Mucosa of stomach (tissue), 1 donor: ENCODE data around the gene CTCFL.

Experiments
- H3K27me3 ChIP-seq: one replicate; pipeline ENCODE4 v1.7.0; 2013; ENCODE audit warnings: mild to moderate bottlenecking, low read length; ENCODE audit not compliant: control insufficient read depth, insufficient read depth
- H3K36me3 ChIP-seq: one replicate; pipeline ENCODE4 v1.7.0; 2013; ENCODE audit warnings: low read length; ENCODE audit not compliant: control insufficient read depth, insufficient read depth
- H3K4me1 ChIP-seq: one replicate; pipeline ENCODE4 v1.7.0; 2013; ENCODE audit warnings: mild to moderate bottlenecking, low read length; ENCODE audit not compliant: control insufficient read depth, insufficient read depth
- H3K4me3 ChIP-seq: one replicate; pipeline ENCODE4 v1.7.0; 2013; ENCODE audit warnings: low read length
- H3K9ac ChIP-seq: one replicate; pipeline ENCODE4 v1.7.0; 2013; ENCODE audit warnings: mild to moderate bottlenecking, low read length, moderate library complexity
- H3K9me3 ChIP-seq: one replicate; pipeline ENCODE4 v1.7.0; 2013; ENCODE audit warnings: mild to moderate bottlenecking, low read length, moderate library complexity; ENCODE audit not compliant: control insufficient read depth
- donor health status: Pancreatic carcinoma.

Gene CTCFL

GRCh38 chr20:57564951-57565642, 40.2 kb upstream of the CTCFL start:
- no peak overlapping the region for H3K9ac ChIP-seq
- no peaks in the 10 kb centered on the region for H3K9me3 ChIP-seq
- peaks cover 15% of the 10 kb centered on the region for H3K4me1 ChIP-seq
- H3K27me3 ChIP-seq: peaks cover 12% of the 10 kb centered on the region
- no peak overlapping the region for H3K4me3 ChIP-seq
- no peaks in the 10 kb centered on the region for H3K36me3 ChIP-seq

DNA sequence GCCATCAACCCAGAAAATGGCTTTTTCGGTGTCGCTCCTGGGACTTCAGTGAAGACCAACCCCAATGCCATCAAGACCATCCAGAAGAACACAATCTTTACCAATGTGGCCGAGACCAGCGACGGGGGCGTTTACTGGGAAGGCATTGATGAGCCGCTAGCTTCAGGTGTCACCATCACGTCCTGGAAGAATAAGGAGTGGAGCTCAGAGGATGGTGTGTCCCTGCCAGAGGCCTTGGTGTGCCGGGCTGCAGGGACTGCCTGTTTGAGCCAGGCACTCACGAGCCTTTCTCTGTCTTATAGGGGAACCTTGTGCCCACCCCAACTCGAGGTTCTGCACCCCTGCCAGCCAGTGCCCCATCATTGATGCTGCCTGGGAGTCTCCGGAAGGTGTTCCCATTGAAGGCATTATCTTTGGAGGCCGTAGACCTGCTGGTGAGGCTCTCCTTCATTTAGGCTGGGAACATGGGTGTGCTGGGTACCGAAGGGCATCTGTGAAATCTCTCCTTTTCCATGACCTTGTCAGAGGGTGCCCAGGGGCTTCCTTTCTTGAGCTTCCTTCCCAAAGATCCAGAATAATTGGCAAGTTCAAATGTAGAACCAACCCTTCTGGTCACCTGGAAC, 39.4 kb upstream of the CTCFL start:
- Histone ChIP-seq H3K9ac (no peak overlapping the region), H3K9me3 (no peaks in the 10 kb centered on the region), H3K27me3 (peaks cover 12% of the 10 kb centered on the region), H3K36me3 (no peaks in the 10 kb centered on the region), H3K4me1 (peaks cover 22% of the 10 kb centered on the region), H3K4me3 (no peak overlapping the region)

- H3K36me3 ChIP-seq: no peaks in the 10 kb centered on the region
- peaks cover 13% of the 10 kb centered on the region for H3K27me3 ChIP-seq
- H3K4me3 ChIP-seq: no peak overlapping the region
- peaks cover 30% of the 10 kb centered on the region for H3K4me1 ChIP-seq
- H3K9me3 ChIP-seq: no peaks in the 10 kb centered on the region
- H3K9ac ChIP-seq: no peak overlapping the region
Observed at GRCh38 chr20:57563522-57563921, 38.6 kb upstream of the CTCFL start.

- Histone ChIP-seq H3K4me1 (peaks cover 37% of the 10 kb centered on the region), H3K27me3 (peaks cover 7% of the 10 kb centered on the region), H3K4me3 (no peak overlapping the region), H3K9me3 (no peaks in the 10 kb centered on the region), H3K9ac (no peak overlapping the region), H3K36me3 (no peaks in the 10 kb centered on the region)
Observed at GRCh38 chr20:57562541-57563465, 37.9 kb upstream of the CTCFL start.

DNA sequence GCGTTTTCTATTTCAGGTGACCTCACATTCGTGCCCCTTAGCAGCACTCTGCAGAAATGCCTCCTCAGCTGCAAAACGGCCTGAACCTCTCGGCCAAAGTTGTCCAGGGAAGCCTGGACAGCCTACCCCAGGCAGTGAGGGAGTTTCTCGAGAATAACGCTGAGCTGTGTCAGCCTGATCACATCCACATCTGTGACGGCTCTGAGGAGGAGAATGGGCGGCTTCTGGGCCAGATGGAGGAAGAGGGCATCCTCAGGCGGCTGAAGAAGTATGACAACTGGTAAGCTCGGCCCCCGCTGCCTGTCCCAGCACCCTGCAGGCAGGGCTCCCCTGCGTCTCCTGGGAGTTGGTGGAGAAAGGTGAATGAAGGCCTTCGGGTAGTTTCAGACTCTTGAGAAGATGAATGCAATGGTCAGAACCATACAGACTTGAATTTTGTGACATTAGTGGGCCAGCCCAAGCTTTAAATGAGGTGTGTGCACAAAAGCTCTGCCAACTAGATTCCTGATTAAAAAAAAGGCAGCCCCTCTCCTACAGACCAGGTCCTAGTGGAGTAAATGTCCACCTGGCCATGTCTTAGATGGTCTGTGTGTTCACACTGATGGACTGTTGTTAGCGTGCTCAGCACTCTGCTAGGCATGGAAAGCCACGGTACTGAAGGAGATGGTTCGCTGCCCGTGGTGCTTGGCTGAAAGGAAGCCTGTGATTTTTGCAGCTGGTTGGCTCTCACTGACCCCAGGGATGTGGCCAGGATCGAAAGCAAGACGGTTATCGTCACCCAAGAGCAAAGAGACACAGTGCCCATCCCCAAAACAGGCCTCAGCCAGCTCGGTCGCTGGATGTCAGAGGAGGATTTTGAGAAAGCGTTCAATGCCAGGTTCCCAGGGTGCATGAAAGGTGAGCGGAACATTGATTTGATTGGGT, 36.7 kb upstream of the CTCFL start:
- Histone ChIP-seq H3K9me3 (no peaks in the 10 kb centered on the region), H3K9ac (no peak overlapping the region)

GRCh38 chr20:57560554-57561355, 35.8 kb upstream of the CTCFL start, which contains the start of gene PCK1:
TSS of gene PCK1 (plus strand) at chr20:57561110. CDS start at chr20:57561412, 302 bp downstream.
- Histone ChIP-seq H3K9ac (no peak within 1 kb of the TSS), H3K27me3 (peaks cover 3% of the 10 kb centered on the region), H3K36me3 (no peaks in the 10 kb centered on the region), H3K9me3 (no peaks in the 10 kb centered on the region), H3K4me1 (peaks cover 41% of the 10 kb centered on the region), H3K4me3 (no peak within 1 kb of the TSS)

More for the DNA sequence above, 36.7 kb upstream of the CTCFL start:
- no peak overlapping the region for H3K4me3 ChIP-seq
- H3K27me3 ChIP-seq: peaks cover 3% of the 10 kb centered on the region
- peaks cover 41% of the 10 kb centered on the region for H3K4me1 ChIP-seq
- no peaks in the 10 kb centered on the region for H3K36me3 ChIP-seq

DNA sequence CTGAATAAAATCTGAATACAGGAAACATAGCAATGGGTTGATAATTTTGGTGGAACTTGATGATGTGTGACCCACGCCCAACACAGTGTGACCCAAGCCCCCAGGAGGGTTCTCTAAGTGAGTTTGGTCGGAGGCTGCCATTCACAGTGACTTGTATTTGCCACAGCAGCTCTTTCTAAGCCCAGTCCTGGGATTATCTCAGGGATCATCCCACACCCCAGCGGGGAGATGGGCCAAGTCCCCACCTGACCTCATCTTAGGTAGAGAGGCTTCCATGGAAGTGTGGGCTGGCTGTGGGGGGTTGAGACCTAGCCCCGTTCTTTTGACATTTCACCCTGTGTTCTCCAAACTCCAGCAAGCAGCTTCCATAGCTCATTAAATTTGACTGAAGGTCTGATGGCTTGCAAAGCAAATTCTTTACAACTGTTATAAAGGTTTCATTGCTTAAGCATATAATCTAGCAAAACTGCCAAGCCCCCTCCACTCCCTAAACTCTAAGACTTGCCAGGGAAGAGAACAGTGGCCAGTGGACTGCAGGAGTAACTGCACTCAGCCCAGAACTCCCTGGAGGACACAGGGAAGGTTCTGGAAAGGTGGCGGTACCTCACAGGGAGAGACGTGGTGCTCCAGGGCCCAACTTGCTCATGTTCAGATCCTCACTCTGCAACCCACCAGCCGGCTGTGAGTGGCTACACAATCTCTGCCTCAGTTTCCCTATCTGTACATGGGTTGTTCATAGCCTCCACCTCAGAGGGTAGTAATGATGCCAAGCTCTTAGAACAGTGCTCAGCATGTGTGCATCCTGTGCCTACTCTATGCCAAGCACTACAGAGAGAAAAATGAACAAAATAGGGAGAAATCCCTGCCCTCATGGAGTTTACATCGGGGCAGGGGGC, 35.0 kb upstream of the CTCFL start:
- H3K4me3 ChIP-seq: no peak overlapping the region
- H3K27me3 ChIP-seq: peaks cover 3% of the 10 kb centered on the region
- H3K4me1 ChIP-seq: peaks cover 41% of the 10 kb centered on the region
- H3K9me3 ChIP-seq: no peaks in the 10 kb centered on the region
- H3K9ac ChIP-seq: no peak overlapping the region
- H3K36me3 ChIP-seq: no peaks in the 10 kb centered on the region

DNA sequence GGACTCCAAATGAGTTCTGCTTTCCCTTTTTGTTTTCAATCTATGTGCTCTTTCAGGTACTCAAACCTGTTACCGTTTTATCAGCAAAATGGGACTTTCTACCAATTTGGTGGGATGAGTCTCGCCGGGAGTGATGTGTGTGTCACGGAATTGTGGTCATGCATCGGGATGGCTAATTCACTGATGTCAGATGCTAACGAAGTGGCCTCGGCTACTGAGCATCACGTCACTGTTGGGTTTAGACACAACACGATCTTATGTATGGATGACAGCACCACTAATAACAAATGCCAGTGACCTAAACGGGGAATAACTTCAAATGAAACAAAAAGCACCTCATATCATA, 34.3 kb upstream of the CTCFL start:
- H3K36me3 ChIP-seq: no peaks in the 10 kb centered on the region
- H3K27me3 ChIP-seq: peaks cover 5% of the 10 kb centered on the region
- no peaks in the 10 kb centered on the region for H3K9me3 ChIP-seq
- H3K4me3 ChIP-seq: no peak overlapping the region
- no peak overlapping the region for H3K9ac ChIP-seq
- peaks cover 41% of the 10 kb centered on the region for H3K4me1 ChIP-seq

DNA sequence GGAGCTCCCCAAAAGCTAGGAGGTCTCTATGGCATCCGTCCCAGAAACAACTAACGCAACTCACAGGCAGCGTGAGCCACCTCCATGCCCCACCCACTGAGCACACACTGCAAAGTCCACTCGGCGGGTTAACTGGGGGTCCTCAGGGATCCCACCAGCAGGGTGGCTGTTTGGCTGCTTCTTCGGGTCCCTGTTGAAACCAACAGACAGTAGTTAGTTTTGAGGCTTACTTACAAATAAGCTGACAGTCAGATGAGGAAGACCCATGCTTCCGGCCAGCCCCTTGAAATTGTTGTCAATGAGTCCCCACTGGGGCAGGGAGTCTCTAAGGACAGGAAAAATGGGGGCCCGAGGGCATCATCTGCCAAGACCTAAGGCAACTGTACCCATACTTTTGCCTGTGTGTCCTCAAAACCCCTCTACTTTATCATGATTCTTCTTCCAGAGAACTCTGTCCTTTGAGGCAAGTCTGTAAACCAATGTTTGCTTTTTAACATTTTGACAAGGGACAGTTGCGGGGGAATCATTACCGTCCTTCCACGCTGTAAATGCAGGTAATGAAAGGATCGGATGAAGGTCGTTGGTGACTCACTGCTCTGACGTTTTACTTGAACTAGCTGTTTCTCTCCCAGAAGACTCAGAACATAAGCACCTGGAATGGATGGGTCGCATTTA, 33.8 kb upstream of the CTCFL start:
- Histone ChIP-seq H3K9me3 (no peaks in the 10 kb centered on the region), H3K4me1 (peaks cover 41% of the 10 kb centered on the region), H3K36me3 (no peaks in the 10 kb centered on the region), H3K9ac (no peak overlapping the region), H3K4me3 (no peak overlapping the region), H3K27me3 (peaks cover 8% of the 10 kb centered on the region)
